Left cardiac atrium (tissue), 2 donors: ENCODE measurements around the gene ARHGEF10L. TPM values are rescaled to one million over a fixed set of nuclear protein-coding genes. Genes with fewer than 3 reads are reported as not detected.

Experiments
- total RNA-seq, 2 donors: library from RNA; stranded (reverse); fragmentation: NEBNext Ultra II Directional; extraction: Animal tissue kit (Norgen Biotek cat#: 25700); gene quantifications; one replicate each; pipeline ENCODE4 v1.2.1, GENCODE V29; 2021
- donor health status: DM: no; HTN: yes; CAD: no; lungs with severe emphysema.
- donor health status: DM: yes; HTN: yes; CAD: no.

The ARHGEF10L gene
- total RNA-seq, 2 donors from 2014 or later, result 40.6 to 44.9 TPM

Other genes with a start within 250 kb of the ARHGEF10L start
- gene PADI4, start 231.5 kb upstream of the ARHGEF10L start, total RNA-seq, result under 1 TPM; 0.38 to 0.63 TPM
- not detected for gene PADI6, start 167.5 kb upstream of the ARHGEF10L start, total RNA-seq
- 10 to 100 TPM; 15.6 to 20.8 TPM for gene RCC2, start 100.0 kb upstream of the ARHGEF10L start, total RNA-seq
- gene ACTL8, start 215.6 kb downstream of the ARHGEF10L start, total RNA-seq, result not detected